AG09309 (cell line): ENCODE results near the gene ZBTB40.

Source experiments
- DNase-seq: peaks from one replicate; pipeline ENCODE4 v3.0.0-alpha.2; 2010; ENCODE audit warnings: low read depth
- H3K4me3 ChIP-seq: 2 replicates; pipeline ENCODE4 v1.5.1; 2011; ENCODE audit warnings: mild to moderate bottlenecking, low read depth, low read length, moderate library complexity; ENCODE audit not compliant: control insufficient read depth
- CTCF ChIP-seq: IDR thresholded peaks from 2 replicates; pipeline ENCODE4 v1.5.1; 2011; ENCODE audit warnings: mild to moderate bottlenecking, low read depth, low read length, inconsistent platforms; ENCODE audit not compliant: insufficient read depth, control insufficient read depth; ENCODE audit errors: missing control alignments

The ZBTB40 gene

GRCh38 chr1:22451702-22452480 is at the start of gene ZBTB40:
ZBTB40 (plus strand) TSS chr1:22451851; CDS start chr1:22489949, 38,098 bp downstream.
- peak; percentile 93 for DNase-seq
- H3K4me3 ChIP-seq = peak within 1 kb of the TSS; percentile 89
- TF ChIP-seq CTCF = no peak

- no peak for DNase-seq
- H3K4me3 ChIP-seq = no peak overlapping the region
- TF ChIP-seq CTCF = no peak
These were observed 49.1 kb upstream of the ZBTB40 start for GRCh38 chr1:22402356-22403053.

GRCh38 chr1:22404486-22404885 is 47.2 kb upstream of the ZBTB40 start:
- no peak overlapping the region for H3K4me3 ChIP-seq
- DNase-seq = no peak
- TF ChIP-seq CTCF = no peak

GRCh38 chr1:22406722-22407495 is 44.7 kb upstream of the ZBTB40 start:
- no peak for TF ChIP-seq CTCF
- no peak overlapping the region for H3K4me3 ChIP-seq
- DNase-seq = no peak

GRCh38 chr1:22408230-22408629 is 43.4 kb upstream of the ZBTB40 start:
- no peak for DNase-seq
- H3K4me3 ChIP-seq = no peak overlapping the region
- no peak for TF ChIP-seq CTCF

GRCh38 chr1:22410401-22410800 is 41.2 kb upstream of the ZBTB40 start:
- no peak for DNase-seq
- no peak overlapping the region for H3K4me3 ChIP-seq
- no peak for TF ChIP-seq CTCF
